Activated effector memory CD4-positive, alpha-beta T cell treated with anti-CD3 and anti-CD28 coated beads, Interleukin-2, amount 50 U/mL, for 16 hours (primary cell): ENCODE measurements around the gene LIPK.

Experiments
- DNase-seq: peaks from one replicate; pipeline ENCODE4 v3.0.0-alpha.2; 2020

The LIPK gene

DNA sequence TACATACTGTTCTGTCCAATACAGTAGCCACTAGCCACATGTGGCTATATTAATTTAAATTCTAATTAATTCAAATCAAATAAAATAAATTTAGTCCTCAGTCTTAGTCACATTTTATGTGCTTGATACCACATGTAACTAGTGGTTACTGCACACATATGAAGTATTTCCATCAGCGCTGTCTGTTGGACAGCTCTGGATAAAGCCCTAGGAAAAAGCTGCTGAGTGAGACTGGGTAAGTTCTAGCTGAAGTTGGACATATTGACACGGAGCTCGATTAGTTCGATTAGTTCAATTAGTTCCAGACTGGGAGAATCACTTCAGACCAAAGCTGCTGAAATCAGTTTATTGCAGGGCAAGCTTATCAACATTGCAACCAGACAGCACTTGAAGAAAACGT lies 81.4 kb downstream of the LIPK start:
- no peak for DNase-seq

DNA sequence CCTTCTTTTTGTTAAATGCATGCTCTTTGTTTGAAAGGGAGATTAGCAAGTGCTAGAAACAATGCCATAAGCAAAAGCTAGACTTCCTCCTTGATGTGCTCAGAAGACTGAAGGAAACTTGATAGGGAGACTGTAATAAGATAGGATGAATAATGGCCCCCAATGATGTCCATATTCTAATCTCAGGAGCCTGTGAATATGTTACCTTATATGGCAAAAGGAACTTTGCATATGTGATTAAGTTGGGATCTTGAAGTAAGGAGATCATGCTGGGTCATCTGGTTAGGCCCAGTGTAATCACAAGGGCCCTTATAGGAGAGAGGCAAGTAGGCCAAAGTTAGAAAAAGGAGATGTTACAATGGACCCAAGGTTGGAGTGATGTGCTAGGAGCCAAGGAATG lies 82.9 kb downstream of the LIPK start:
- no peak for DNase-seq

DNA sequence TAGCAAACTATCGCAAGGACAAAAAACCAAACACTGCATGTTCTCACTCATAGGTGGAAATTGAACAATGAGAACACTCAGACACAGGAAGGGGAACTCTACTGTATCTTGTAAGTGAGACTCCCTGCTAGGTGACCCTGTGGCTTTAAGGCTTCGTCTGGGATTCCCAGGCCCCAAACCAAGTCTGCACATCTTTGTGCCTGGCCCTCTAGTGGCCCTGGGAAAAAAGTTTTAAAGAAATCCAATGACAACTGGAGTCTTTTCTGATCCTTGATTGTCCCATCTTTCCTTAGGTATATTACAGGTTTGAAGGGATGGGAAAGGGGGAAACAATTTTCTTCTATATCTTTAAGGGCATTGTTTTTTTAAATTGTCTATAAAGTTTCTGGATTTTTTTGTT lies 85.9 kb downstream of the LIPK start:
- DNase-seq = no peak

DNA sequence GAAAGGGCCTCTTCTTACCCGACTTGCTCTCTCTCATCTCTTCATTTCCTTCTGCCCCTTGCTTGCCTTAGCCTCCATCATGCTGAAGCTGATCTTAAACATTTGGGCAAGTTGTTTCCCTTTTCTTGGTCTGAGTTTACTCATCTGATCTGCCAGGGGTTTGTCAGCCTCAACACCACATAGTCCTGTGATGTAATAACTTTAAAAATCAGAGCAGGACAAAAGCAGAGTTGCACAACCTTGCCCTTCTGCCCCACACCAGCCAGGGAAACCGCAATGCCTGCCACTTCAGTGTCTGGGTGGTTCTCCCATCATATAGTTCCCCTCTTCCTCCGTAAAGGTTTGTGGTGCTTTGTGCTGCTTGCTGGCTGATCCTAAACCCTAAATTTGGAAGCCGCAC lies 86.6 kb downstream of the LIPK start:
- DNase-seq = no peak

DNA sequence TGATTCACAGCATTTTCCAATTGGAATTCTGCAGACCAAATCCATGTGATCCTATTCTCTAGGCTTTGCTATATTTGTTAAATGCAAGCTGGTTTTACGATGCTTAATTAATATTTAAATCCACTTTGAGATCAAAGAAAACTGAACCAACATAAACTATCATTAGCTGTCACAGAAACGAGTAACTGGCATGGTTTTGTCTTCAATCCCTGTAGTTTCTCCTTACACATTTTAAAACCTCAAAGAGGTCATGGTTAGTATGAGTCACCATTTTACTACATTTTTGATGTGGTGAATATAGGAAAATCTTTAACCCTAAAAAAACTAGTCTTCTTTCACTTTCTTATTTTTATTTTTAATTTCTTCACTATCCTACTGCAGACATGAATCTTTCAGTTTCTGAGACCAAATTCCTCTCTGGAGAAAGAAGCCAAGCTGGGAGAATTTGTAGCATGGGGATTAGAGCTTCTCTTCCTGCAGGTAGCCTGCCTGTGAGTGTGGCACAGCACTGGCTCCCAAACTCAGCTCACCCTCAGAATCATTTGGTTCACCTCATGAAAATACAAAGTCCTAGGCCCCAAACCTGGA lies 87.8 kb downstream of the LIPK start:
- no peak for DNase-seq

DNA sequence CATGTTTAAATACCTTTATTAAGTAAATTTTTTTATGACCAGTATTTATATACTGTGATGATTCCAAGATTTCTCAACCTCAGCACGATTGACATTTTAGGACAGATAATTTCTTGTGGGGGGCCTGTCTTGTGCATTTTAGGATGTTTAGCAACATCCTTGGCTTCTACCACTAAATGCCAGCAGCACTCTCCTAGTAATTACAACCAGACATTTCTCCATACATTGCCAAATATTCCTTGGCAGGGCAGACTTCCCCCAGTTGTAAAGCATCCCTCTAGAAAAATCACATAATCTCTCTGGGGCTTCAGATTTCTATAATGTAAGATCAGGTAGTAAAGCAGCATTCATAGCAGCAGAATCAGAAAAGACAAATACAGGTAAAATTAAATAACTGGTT lies 88.7 kb downstream of the LIPK start:
- no peak for DNase-seq

DNA sequence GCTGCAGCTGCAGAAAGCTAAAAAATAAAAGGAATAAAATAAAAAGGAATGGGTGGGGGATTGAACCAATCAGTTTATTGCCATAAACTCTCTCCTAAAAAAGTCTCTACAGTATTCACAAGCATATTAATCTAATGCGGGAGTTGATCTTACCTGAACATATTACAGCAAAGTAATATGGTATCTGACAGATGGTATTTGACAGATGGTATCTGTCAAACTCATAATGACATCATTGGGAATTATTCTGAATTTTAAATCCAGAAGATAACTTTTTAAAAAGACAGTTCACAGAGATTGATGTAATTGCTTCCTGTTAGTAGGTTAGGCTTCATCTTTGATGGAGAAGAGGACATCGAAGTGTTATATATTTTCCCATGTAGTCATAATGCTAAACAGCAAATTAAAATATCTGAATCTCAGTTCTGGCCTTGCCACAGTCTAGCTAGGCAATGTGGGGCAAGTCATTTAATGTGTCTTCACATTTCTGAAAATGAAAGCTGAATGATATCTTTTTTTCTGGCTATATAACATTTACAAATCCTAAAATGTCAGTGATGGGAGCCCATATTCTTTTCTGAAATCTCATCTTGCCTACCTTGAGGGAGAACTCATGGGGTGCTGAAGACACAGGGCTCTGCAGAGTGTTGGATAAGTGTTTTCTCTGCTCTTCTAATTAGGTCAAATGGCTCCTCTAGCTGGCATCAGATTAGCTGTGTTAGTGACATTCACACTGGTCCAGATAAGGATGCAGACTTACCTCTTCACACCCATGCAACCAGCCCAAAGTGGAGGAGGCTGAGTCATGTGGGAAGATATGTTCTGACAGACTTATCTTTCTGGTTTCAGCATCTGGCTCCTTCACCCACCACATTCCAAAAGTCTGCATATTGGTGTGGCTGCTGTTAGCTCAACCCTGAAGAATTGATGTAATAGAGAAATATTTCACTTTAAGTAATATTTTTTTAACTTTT lies 94.4 kb downstream of the LIPK start:
- no peak for DNase-seq
